Activated naive CD4-positive, alpha-beta T cell treated with anti-CD3 and anti-CD28 coated beads, Interleukin-2, amount 50 U/mL, for 24 hours (primary cell): Measurements from ENCODE around the gene ZNF736.
"Not testable (repeated sequence)": the region's sequence is repeated elsewhere in the genome, so short reads cannot be mapped to it uniquely, and the experiment has no call there.

Experiments
- H3K27ac Mint-ChIP-seq: one replicate; pipeline ENCODE4 v1.8.0; 2021; ENCODE audit warnings: mild to moderate bottlenecking, mixed read lengths
- H3K27me3 Mint-ChIP-seq: one replicate; pipeline ENCODE4 v1.8.0; 2021; ENCODE audit warnings: mixed read lengths
- H3K36me3 Mint-ChIP-seq: one replicate; pipeline ENCODE4 v1.8.0; 2021; ENCODE audit warnings: mixed read lengths
- H3K4me1 Mint-ChIP-seq: one replicate; pipeline ENCODE4 v1.8.0; 2021; ENCODE audit warnings: mixed read lengths
- H3K4me3 Mint-ChIP-seq: one replicate; pipeline ENCODE4 v1.8.0; 2021; ENCODE audit warnings: mild to moderate bottlenecking, mixed read lengths
- H3K9me3 Mint-ChIP-seq: one replicate; pipeline ENCODE4 v1.8.0; 2021; ENCODE audit warnings: mixed read lengths

Gene ZNF736

DNA sequence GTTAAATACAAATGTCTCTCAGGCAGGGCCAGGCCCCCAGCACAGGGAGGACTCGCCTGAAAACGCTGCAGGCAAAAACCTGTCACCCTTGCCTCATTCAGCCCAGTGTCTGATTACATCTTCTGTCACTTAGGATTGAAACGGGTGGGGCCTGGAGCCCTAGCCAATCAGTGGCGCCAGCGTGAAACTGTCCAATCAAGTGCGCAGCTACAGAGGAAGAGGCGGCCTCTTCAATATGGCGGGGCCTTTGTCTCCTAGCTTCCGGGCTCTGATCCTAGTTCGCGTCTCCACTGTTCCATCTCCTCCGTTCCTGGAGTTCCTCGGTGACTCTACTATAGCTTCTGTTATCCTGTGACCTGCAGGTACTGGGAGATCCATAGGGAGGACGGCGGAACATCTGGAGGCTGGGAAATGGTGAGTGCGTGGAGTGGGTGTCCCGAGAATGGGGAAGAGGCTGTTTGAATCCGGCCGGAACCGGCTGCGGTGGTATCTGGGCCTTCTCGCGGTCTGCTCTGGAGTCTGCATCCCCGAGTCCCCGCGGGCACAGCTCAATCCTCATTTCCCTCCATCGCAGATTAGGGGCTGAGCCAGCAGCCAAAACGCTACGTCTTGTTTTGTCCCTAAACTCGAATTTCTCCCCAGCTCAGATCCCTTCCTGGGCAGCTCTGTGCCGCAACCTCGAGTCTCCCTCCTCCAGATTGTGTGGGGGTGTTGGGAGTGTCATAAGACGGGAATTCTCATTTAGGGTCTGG is at the start of gene ZNF736:
ZNF736 (plus strand) TSS at position 222 of the 752 bp plus-strand sequence; CDS start at position 412, 190 bp downstream.
- Mint-ChIP-seq H3K36me3 (peaks cover 20% of the 10 kb centered on the region), H3K4me3 (peak within 1 kb of the TSS; percentile 97), H3K9me3 (no peaks in the 10 kb centered on the region), H3K27ac (peak within 1 kb of the TSS; percentile 97), H3K4me1 (peaks cover 35% of the 10 kb centered on the region), H3K27me3 (no peaks in the 10 kb centered on the region)

GRCh38 chr7:64266341-64266919 is 47.3 kb upstream of the ZNF736 start:
- Mint-ChIP-seq H3K4me3 (no peak overlapping the region), H3K9me3 (peaks cover 30% of the 10 kb centered on the region), H3K27ac (peak overlapping the region; percentile 42), H3K27me3 (no peaks in the 10 kb centered on the region), H3K4me1 (no peaks in the 10 kb centered on the region), H3K36me3 (peaks cover 8% of the 10 kb centered on the region)

- H3K4me3 Mint-ChIP-seq: no peak overlapping the region
- H3K27ac Mint-ChIP-seq: no peak overlapping the region
- H3K27me3 Mint-ChIP-seq: no peaks in the 10 kb centered on the region
- no peaks in the 10 kb centered on the region for H3K4me1 Mint-ChIP-seq
- no peaks in the 10 kb centered on the region for H3K36me3 Mint-ChIP-seq
- peaks cover 17% of the 10 kb centered on the region for H3K9me3 Mint-ChIP-seq
Measured at GRCh38 chr7:64277630-64278029, 36.1 kb upstream of the ZNF736 start.

DNA sequence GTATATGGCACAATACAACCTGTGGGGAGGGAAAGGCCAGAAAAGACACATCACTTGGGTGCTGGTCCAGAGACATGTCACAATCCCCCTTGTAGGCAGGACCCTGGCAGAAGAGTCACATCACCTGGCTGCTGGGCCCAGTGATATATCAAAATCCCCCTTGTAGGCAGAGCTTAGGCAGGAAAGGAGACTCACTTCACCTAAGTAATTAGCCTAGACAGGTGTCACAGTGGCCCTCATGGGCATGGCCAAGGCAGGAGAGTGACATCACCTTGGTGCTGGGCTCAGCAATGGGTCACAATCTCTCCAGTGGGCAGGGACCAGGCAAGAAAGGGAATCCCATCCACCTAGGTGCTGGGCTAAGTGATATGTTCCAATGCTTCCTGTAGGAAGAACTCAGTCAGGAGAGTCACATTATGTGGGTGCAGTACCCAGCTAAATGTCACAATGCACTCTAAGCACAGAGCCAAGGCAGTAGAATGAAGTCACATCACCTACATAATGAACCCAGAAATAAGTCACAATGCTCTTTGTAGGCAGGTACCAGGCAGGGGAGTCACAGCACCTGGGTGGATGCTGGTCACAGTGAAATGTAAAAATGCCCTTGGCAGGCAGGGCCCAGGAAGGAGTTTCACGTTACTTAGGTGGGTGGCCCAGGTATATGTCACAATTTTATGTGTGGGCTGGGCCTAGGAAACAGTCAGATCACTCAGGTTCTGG is 18.9 kb upstream of the ZNF736 start:
- H3K36me3 Mint-ChIP-seq: no peaks in the 10 kb centered on the region
- H3K27me3 Mint-ChIP-seq: no peaks in the 10 kb centered on the region
- no peak overlapping the region for H3K4me3 Mint-ChIP-seq
- H3K9me3 Mint-ChIP-seq: no peaks in the 10 kb centered on the region
- no peaks in the 10 kb centered on the region for H3K4me1 Mint-ChIP-seq
- no peak overlapping the region for H3K27ac Mint-ChIP-seq

DNA sequence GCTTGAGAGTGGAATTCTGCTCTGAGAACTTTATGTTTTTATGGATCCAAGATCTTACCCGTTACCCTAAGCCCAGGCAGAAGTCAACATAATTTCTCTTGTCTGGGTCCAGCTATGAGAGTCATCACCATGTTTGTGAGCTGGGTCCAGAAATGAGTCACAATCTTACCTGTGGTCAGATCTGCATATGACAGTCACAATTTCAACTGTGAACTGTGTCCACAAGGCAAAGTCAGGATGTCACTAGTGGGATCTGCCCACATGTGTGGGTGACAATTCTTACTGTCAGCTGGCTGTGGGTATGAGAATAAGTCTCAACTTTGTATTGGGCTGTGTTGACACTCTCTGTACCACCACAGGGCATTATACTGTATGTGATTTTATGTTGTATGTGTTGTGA is 16.3 kb upstream of the ZNF736 start:
- H3K9me3 Mint-ChIP-seq, H3K4me3 Mint-ChIP-seq: not testable (repeated sequence)

GRCh38 chr7:64300641-64301405 is 12.9 kb upstream of the ZNF736 start:
- H3K27ac Mint-ChIP-seq: no peak overlapping the region
- peaks cover 3% of the 10 kb centered on the region for H3K36me3 Mint-ChIP-seq
- no peaks in the 10 kb centered on the region for H3K27me3 Mint-ChIP-seq
- H3K4me1 Mint-ChIP-seq: peaks cover 5% of the 10 kb centered on the region
- no peaks in the 10 kb centered on the region for H3K9me3 Mint-ChIP-seq
- H3K4me3 Mint-ChIP-seq: no peak overlapping the region

More for the DNA sequence above, 16.3 kb upstream of the ZNF736 start:
- not testable (repeated sequence) for H3K27me3 Mint-ChIP-seq, H3K36me3 Mint-ChIP-seq, H3K4me1 Mint-ChIP-seq, H3K27ac Mint-ChIP-seq

DNA sequence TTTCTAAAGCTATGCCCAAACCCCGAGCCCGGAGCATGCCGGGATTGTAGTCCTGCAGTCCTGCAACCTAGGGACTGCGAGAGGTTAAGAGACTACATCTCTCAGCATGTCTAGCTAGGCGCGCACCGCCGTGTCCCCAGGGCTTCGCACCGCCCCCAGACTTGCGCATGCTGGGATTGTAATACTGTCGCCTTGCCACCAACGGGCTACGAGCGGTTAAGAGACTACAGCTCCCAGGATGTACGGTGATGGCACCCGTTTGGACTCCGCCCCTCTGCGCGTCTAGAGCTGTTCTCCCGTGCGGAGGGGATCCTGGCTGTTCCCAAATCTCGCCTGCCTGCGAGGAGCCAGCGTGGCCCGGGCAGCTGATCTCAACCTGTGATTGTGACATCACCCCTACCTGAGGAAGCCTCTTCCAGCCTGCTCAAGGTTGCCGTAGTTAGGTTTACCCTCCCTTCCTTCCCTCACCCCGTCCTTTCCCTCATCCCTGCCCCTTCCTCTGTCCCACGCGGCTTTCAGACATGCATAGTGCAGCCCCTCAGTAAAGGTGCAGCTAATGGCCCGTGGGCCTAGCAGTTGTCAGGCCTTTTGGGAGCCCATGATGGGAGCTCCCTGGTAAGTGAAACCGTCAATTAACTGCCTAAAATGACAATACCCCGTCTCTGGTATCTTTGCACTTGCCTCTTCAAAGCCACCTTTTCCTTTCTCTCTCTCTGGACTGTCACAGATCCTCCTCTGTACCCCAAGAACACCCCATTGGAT is 6.3 kb upstream of the ZNF736 start:
- no peaks in the 10 kb centered on the region for H3K27me3 Mint-ChIP-seq
- peaks cover 29% of the 10 kb centered on the region for H3K4me1 Mint-ChIP-seq
- H3K36me3 Mint-ChIP-seq: peaks cover 5% of the 10 kb centered on the region
- no peaks in the 10 kb centered on the region for H3K9me3 Mint-ChIP-seq
- H3K4me3 Mint-ChIP-seq: peak overlapping the region; percentile 95
- H3K27ac Mint-ChIP-seq: peak overlapping the region; percentile 95

DNA sequence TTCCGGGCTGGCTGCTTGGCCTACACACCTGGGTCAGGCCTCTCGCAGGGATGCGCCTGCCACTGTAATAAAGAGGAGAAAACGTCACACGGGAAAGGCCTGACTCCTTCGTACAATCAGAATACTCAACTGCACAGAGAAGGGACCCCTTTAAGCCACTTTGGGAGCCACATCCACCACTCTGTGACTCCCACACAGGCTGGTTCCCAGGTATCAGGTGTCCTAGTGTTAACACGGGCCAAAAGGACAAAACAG is 5.8 kb upstream of the ZNF736 start:
- Mint-ChIP-seq H3K27me3 (no peaks in the 10 kb centered on the region), H3K4me1 (peaks cover 29% of the 10 kb centered on the region), H3K36me3 (peaks cover 5% of the 10 kb centered on the region), H3K27ac (peak overlapping the region; percentile 95), H3K9me3 (no peaks in the 10 kb centered on the region), H3K4me3 (peak overlapping the region; percentile 95)

DNA sequence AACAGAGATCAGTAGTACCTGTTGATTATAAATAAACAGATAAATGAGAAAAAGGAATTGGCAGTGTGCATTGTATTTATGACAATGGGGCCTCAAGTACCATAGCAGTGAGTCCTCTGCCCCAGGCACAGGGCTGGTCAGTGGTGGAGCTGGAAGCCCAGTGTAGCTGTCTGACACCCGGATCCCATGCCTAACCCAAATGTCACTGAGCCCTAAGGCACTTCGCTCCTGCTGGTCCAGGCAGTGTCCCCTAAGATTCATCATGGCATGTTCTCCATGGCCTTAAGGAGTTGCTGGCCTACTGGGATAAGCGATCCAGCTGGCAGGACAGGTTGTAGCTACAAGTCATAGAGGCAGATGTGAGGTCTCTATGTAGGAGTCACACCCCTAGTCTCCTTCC is 3.3 kb upstream of the ZNF736 start:
- Mint-ChIP-seq H3K4me3 (no peak overlapping the region), H3K36me3 (peaks cover 6% of the 10 kb centered on the region), H3K4me1 (peaks cover 43% of the 10 kb centered on the region)

DNA sequence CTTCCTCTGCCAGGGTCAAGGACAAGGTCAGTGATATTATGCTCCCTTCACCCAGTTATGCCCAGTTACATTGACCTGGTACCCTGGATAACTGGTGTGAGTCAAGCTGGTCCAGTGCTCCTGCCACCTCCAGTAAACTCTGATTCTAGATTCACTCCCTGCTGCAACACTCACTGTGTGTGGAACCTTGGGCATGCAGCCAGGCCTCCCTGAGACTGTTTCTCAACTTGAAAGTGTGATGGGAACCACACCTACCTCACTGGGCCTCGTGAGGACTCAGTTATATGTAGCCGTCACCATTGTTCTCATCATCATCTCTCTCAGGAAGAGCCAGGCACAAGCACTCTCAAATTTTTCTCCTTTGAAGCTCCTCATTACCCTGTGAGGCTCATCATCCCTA is 935 bp upstream of the ZNF736 start:
- Mint-ChIP-seq H3K4me1 (peaks cover 41% of the 10 kb centered on the region), H3K9me3 (no peaks in the 10 kb centered on the region), H3K27me3 (no peaks in the 10 kb centered on the region), H3K27ac (peak overlapping the region; percentile 38), H3K4me3 (no peak overlapping the region), H3K36me3 (peaks cover 19% of the 10 kb centered on the region)

More for the DNA sequence above, 3.3 kb upstream of the ZNF736 start:
- no peaks in the 10 kb centered on the region for H3K27me3 Mint-ChIP-seq
- H3K27ac Mint-ChIP-seq: no peak overlapping the region
- no peaks in the 10 kb centered on the region for H3K9me3 Mint-ChIP-seq

DNA sequence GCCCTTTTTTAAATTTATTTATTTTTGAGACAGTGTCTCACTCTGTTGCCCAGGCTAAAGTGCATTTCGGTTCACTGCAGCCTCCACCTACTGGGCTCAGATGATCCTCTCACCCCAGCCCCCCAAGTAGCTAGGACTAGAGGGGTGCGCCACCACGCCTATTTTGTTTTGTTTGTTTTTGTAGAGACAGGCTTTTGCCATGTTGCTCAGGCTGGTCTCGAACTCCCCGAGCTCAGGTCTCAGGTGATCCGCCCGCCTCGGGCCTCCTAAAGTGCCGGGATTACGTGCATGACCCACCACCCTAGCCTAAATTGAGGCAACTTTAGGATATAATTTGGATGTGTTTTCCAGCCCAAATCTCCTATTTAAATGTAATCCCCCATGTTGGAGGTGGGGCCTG is 805 bp downstream of the ZNF736 start:
- H3K27ac Mint-ChIP-seq: peak overlapping the region; percentile 59
- peak overlapping the region; percentile 97 for H3K4me3 Mint-ChIP-seq
- no peaks in the 10 kb centered on the region for H3K9me3 Mint-ChIP-seq

GRCh38 chr7:64316031-64316742 is 2.4 kb downstream of the ZNF736 start:
- H3K27me3 Mint-ChIP-seq, H3K27ac Mint-ChIP-seq, H3K9me3 Mint-ChIP-seq: not testable (repeated sequence)
- H3K4me3 Mint-ChIP-seq: peak overlapping the region; percentile 47
- H3K36me3 Mint-ChIP-seq: peaks cover 24% of the 10 kb centered on the region
- peaks cover 34% of the 10 kb centered on the region for H3K4me1 Mint-ChIP-seq

More for the DNA sequence above, 805 bp downstream of the ZNF736 start:
- H3K4me1 Mint-ChIP-seq: peaks cover 33% of the 10 kb centered on the region
- H3K36me3 Mint-ChIP-seq: peaks cover 20% of the 10 kb centered on the region
- H3K27me3 Mint-ChIP-seq: no peaks in the 10 kb centered on the region

GRCh38 chr7:64320547-64321513 is 7.1 kb downstream of the ZNF736 start:
- Mint-ChIP-seq H3K27ac (no peak overlapping the region), H3K9me3 (peaks cover 6% of the 10 kb centered on the region), H3K27me3 (no peaks in the 10 kb centered on the region), H3K4me1 (peaks cover 18% of the 10 kb centered on the region), H3K36me3 (peaks cover 51% of the 10 kb centered on the region), H3K4me3 (no peak overlapping the region)

DNA sequence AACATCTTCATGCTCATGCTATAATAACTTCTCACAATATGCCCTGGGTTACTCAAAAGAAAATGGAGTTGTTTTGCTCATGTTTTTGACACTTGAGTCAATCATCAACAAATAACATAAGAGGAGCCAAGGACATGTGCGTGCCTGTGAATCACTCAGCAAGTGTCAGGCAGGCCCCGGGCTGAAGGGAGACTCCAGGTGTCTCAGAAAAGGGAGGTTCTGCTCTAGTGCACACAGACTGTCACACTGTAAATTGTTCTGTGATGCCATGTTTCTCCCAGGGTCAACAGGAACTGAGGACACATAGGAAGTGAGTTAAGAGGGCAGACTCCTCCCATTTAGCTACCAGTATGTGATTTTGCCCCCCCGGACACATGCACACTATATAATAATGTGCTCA is 10.4 kb downstream of the ZNF736 start:
- peaks cover 10% of the 10 kb centered on the region for H3K4me1 Mint-ChIP-seq
- not testable (repeated sequence) for H3K27me3 Mint-ChIP-seq, H3K4me3 Mint-ChIP-seq, H3K27ac Mint-ChIP-seq
- peaks cover 58% of the 10 kb centered on the region for H3K36me3 Mint-ChIP-seq
- H3K9me3 Mint-ChIP-seq: peaks cover 24% of the 10 kb centered on the region
